Neural progenitor cell (in vitro differentiated cells): Measurements from ENCODE around the gene MLKL. TPM values are rescaled to one million over a fixed set of nuclear protein-coding genes. Genes with fewer than 3 reads are reported as not detected.

ENCODE experiments used
- DNase-seq: peaks from one replicate; pipeline ENCODE4 v3.0.0-alpha.2; 2016; ENCODE audit warnings: low spot score
- H2AFZ ChIP-seq: fragments of 200-600 bp; sonication (generic); replicated peaks from 2 replicates; pipeline ENCODE4 v1.6.1; 2016; ENCODE audit warnings: antibody characterized with exemption
- H3F3A ChIP-seq: fragments of 200-600 bp; sonication (generic); 2 replicates; pipeline ENCODE4 v1.6.1; 2016; ENCODE audit warnings: antibody characterized with exemption, low read depth
- H3K27ac ChIP-seq: fragments of 200-600 bp; sonication (generic); 2 replicates; pipeline ENCODE4 v1.5.1; 2016; ENCODE audit warnings: mild to moderate bottlenecking
- H3K27me3 ChIP-seq: fragments of 200-600 bp; sonication (generic); 2 replicates; pipeline ENCODE4 v1.6.1; 2016; ENCODE audit warnings: mild to moderate bottlenecking, moderate library complexity
- H3K36me3 ChIP-seq: fragments of 200-600 bp; sonication (generic); 2 replicates; pipeline ENCODE4 v1.5.1; 2016
- H3K4me1 ChIP-seq: fragments of 200-600 bp; sonication (generic); 2 replicates; pipeline ENCODE4 v1.6.1; 2016; ENCODE audit warnings: mixed run types
- H3K4me2 ChIP-seq: fragments of 200-600 bp; sonication (generic); 2 replicates; pipeline ENCODE4 v1.6.1; 2016
- H3K4me3 ChIP-seq: fragments of 200-600 bp; sonication (generic); 2 replicates; pipeline ENCODE4 v1.5.1; 2016
- H3K79me2 ChIP-seq: fragments of 200-600 bp; sonication (generic); 2 replicates; pipeline ENCODE4 v1.6.1; 2016; ENCODE audit warnings: low read depth
- H3K9ac ChIP-seq: fragments of 200-600 bp; sonication (generic); 2 replicates; pipeline ENCODE4 v1.6.1; 2016
- H3K9me3 ChIP-seq: fragments of 200-600 bp; sonication (generic); 2 replicates; pipeline ENCODE4 v1.5.1; 2016; ENCODE audit warnings: low read depth
- H4K20me1 ChIP-seq: fragments of 200-600 bp; sonication (generic); 2 replicates; pipeline ENCODE4 v1.6.1; 2016; ENCODE audit warnings: low read depth
- H3K27ac Mint-ChIP-seq: 3 replicates; pipeline ENCODE4 v1.8.0; 2021; ENCODE audit warnings: mixed read lengths
- H3K27me3 Mint-ChIP-seq: 2 replicates; pipeline ENCODE4 v1.8.0; 2022; ENCODE audit warnings: low read depth, mild to moderate bottlenecking, inconsistent platforms, moderate library complexity, mixed read lengths; ENCODE audit not compliant: insufficient read depth
- H3K36me3 Mint-ChIP-seq: 3 replicates; pipeline ENCODE4 v1.8.0; 2021; ENCODE audit warnings: mixed read lengths
- H3K4me1 Mint-ChIP-seq: 3 replicates; pipeline ENCODE4 v1.8.0; 2021; ENCODE audit warnings: mixed read lengths
- H3K4me3 Mint-ChIP-seq: 3 replicates; pipeline ENCODE4 v1.8.0; 2021; ENCODE audit warnings: mild to moderate bottlenecking, moderate library complexity, mixed read lengths
- H3K9me3 Mint-ChIP-seq: 3 replicates; pipeline ENCODE4 v1.8.0; 2020; ENCODE audit warnings: mixed read lengths
- EZH2 ChIP-seq: fragments of 200-600 bp; sonication (generic); IDR thresholded peaks from 2 replicates; pipeline ENCODE4 v1.6.1; 2017; ENCODE audit warnings: antibody characterized with exemption, mild to moderate bottlenecking, moderate library complexity
- EZH2phosphoT487 ChIP-seq: fragments of 200-600 bp; sonication (generic); IDR thresholded peaks from 2 replicates; pipeline ENCODE4 v1.6.1; 2017; ENCODE audit warnings: antibody characterized with exemption
- total RNA-seq: library from RNA; depleted of rRNA; stranded (reverse); fragments of >200 nt; gene quantifications from 2 replicates; pipeline ENCODE4 v1.2.3, GENCODE V29; 2015; ENCODE audit warnings: low replicate concordance
- TF ChIP-seq, protein P1 (sequence below): fragments of 200-600 bp; sonication (generic); IDR thresholded peaks from 2 replicates; pipeline ENCODE4 v1.5.1; 2017; ENCODE audit warnings: antibody characterized with exemption, mild to moderate bottlenecking

Gene MLKL
- total RNA-seq, 1 donor from 2014 or later, result 0.04 TPM

GRCh38 chr16:74734361-74735161 is 33.9 kb upstream of the MLKL start:
- Histone ChIP-seq H3K4me1 (peaks cover 30% of the 10 kb centered on the region), H4K20me1 (no peaks in the 10 kb centered on the region), H3K4me3 (no peak overlapping the region), H3K79me2 (no peaks in the 10 kb centered on the region), H2AFZ (peak overlapping the region; percentile 88), H3K36me3 (no peaks in the 10 kb centered on the region), H3K27me3 (no peaks in the 10 kb centered on the region), H3F3A (no peaks in the 10 kb centered on the region), H3K27ac (no peak overlapping the region), H3K4me2 (peak overlapping the region; percentile 52), H3K9me3 (no peaks in the 10 kb centered on the region), H3K9ac (no peak overlapping the region)
- Mint-ChIP-seq H3K4me1 (peaks cover 34% of the 10 kb centered on the region), H3K9me3 (no peaks in the 10 kb centered on the region), H3K36me3 (no peaks in the 10 kb centered on the region), H3K27me3 (peaks cover 2% of the 10 kb centered on the region), H3K27ac (peak overlapping the region; percentile 94), H3K4me3 (no peak overlapping the region)
- DNase-seq, result peak; percentile 77
- no peak for TF ChIP-seq EZH2phosphoT487
- TF ChIP-seq, protein P1, sequence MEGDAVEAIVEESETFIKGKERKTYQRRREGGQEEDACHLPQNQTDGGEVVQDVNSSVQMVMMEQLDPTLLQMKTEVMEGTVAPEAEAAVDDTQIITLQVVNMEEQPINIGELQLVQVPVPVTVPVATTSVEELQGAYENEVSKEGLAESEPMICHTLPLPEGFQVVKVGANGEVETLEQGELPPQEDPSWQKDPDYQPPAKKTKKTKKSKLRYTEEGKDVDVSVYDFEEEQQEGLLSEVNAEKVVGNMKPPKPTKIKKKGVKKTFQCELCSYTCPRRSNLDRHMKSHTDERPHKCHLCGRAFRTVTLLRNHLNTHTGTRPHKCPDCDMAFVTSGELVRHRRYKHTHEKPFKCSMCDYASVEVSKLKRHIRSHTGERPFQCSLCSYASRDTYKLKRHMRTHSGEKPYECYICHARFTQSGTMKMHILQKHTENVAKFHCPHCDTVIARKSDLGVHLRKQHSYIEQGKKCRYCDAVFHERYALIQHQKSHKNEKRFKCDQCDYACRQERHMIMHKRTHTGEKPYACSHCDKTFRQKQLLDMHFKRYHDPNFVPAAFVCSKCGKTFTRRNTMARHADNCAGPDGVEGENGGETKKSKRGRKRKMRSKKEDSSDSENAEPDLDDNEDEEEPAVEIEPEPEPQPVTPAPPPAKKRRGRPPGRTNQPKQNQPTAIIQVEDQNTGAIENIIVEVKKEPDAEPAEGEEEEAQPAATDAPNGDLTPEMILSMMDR, result no peak
- TF ChIP-seq EZH2, result no peak

GRCh38 chr16:74732707-74733350 is 32.2 kb upstream of the MLKL start:
- H3K4me3 Mint-ChIP-seq, result no peak overlapping the region
- no peak for TF ChIP-seq EZH2
- TF ChIP-seq, protein P1, result no peak
- no peak for TF ChIP-seq EZH2phosphoT487
- Histone ChIP-seq H2AFZ (no peak overlapping the region), H3F3A (no peaks in the 10 kb centered on the region), H3K9me3 (no peaks in the 10 kb centered on the region), H3K79me2 (no peaks in the 10 kb centered on the region), H3K9ac (no peak overlapping the region), H3K4me1 (peaks cover 21% of the 10 kb centered on the region), H3K36me3 (no peaks in the 10 kb centered on the region), H4K20me1 (no peaks in the 10 kb centered on the region), H3K27ac (no peak overlapping the region), H3K4me3 (no peak overlapping the region), H3K4me2 (no peak overlapping the region), H3K27me3 (no peaks in the 10 kb centered on the region)
- no peaks in the 10 kb centered on the region for H3K9me3 Mint-ChIP-seq
- peaks cover 2% of the 10 kb centered on the region for H3K27me3 Mint-ChIP-seq
- H3K36me3 Mint-ChIP-seq, result no peaks in the 10 kb centered on the region
- DNase-seq, result no peak
- no peak overlapping the region for H3K27ac Mint-ChIP-seq
- H3K4me1 Mint-ChIP-seq, result peaks cover 28% of the 10 kb centered on the region

DNA sequence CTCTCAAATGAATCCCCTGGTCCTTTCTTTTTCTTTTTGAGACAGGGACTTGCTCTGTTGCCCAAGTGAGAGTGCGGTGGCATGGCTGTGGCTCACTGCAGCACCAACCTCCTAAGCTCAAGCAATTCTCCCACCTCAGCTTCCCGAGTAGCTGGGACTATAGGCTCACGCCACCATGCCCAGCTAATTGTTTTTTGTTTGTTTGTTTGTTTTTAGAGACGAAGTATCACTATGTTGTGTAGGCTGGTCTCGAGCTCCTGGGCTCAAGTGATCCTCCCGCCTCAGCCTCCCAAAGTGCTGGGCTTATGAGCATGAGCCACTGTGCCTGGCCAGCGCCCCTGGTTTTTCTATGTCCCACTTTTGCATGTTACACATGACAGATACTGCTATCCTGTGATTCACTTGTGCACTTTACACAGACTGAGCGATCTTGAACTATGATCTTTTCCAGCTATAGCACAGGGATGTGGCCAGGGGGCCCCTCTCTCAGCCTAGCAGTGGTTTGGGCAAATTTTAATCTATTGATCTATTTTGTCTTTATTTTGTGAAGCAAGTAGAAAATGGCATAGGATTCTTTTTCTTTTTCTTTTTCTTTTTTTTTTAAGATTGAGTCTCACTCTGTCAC is 31.3 kb upstream of the MLKL start:
- Mint-ChIP-seq H3K4me3 (no peak overlapping the region), H3K27me3 (peaks cover 3% of the 10 kb centered on the region), H3K36me3 (no peaks in the 10 kb centered on the region), H3K4me1 (peaks cover 22% of the 10 kb centered on the region), H3K27ac (no peak overlapping the region), H3K9me3 (peaks cover 1% of the 10 kb centered on the region)
- Histone ChIP-seq H3F3A (no peaks in the 10 kb centered on the region), H3K9ac (no peak overlapping the region), H3K9me3 (no peaks in the 10 kb centered on the region), H3K36me3 (no peaks in the 10 kb centered on the region), H3K4me3 (no peak overlapping the region), H3K4me2 (no peak overlapping the region), H3K4me1 (peaks cover 15% of the 10 kb centered on the region), H2AFZ (no peak overlapping the region), H4K20me1 (no peaks in the 10 kb centered on the region), H3K27ac (no peak overlapping the region), H3K79me2 (no peaks in the 10 kb centered on the region), H3K27me3 (no peaks in the 10 kb centered on the region)
- no peak for DNase-seq
- TF ChIP-seq, protein P1, result no peak
- no peak for TF ChIP-seq EZH2
